ENCODE results near the gene PMIS2. TPM values are rescaled to one million over a fixed set of nuclear protein-coding genes. Genes with fewer than 3 reads are reported as not detected.

Gene PMIS2
- total RNA-seq, 4 donors from 2014 or later: not detected

DNA sequence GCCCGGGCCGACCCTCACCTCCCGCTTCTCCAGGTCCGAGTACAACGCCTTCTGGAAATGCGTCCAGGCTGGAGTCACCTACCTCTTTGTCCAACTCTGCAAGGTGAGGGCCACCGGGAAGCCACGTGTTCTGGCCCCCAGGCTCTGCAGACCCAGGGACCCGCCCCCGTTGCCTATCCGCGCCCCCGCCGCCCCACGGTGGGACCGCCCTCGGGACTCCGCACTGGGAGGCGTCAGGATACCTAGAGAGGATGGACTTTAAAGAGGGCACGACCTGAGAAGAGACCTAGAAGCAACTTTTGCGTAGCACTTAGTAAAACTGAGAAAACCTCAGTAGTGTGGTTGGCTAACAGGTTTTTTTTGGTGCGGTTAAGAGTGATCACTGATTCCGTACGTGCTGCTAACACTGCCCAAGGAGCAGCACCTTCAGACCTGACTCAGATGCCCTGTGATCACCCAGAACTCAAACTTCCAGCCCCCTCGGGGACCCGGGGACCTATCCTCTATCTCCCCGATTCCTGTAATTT lies 40.1 kb upstream of the PMIS2 start:
- H3K9me3 ChIP-seq: no peaks in the 10 kb centered on the region
- no peaks in the 10 kb centered on the region for H3K27me3 ChIP-seq
- H3K36me3 ChIP-seq: peaks cover 0 to 11% of the 10 kb centered on the region in 2 donors
- peak overlapping the region; percentile 71 to 90 (median 80) for H3K4me3 ChIP-seq
- H3K27ac ChIP-seq: peak overlapping the region; percentile 80 to 89 (median 87)
- in situ Hi-C loops (cut with MboI; ENCODE audit: low sequenced_read_pairs in 4 of 4): loop anchor here in 2 of 4 donors (10.0 to 25.0 kb wide), 2 partner anchors 166 to 169 kb away; partner anchors contain the start of genes KMT2B (in 2 of the 2) and ZBTB32 (in 1 of the 2)
- no peak for DNase-seq
- intact Hi-C loops (cut with DNase I; ENCODE audit: low total_unique reads): loop anchor here (1.0 to 2.0 kb wide), 6 partner anchors 66 to 385 kb away; partner anchors contain the start of genes HAUS5 and USF2
- H3K4me1 ChIP-seq: peaks cover 18 to 25% of the 10 kb centered on the region in 2 donors
- ATAC-seq: peak; percentile 15
- TF ChIP-seq, protein P1, sequence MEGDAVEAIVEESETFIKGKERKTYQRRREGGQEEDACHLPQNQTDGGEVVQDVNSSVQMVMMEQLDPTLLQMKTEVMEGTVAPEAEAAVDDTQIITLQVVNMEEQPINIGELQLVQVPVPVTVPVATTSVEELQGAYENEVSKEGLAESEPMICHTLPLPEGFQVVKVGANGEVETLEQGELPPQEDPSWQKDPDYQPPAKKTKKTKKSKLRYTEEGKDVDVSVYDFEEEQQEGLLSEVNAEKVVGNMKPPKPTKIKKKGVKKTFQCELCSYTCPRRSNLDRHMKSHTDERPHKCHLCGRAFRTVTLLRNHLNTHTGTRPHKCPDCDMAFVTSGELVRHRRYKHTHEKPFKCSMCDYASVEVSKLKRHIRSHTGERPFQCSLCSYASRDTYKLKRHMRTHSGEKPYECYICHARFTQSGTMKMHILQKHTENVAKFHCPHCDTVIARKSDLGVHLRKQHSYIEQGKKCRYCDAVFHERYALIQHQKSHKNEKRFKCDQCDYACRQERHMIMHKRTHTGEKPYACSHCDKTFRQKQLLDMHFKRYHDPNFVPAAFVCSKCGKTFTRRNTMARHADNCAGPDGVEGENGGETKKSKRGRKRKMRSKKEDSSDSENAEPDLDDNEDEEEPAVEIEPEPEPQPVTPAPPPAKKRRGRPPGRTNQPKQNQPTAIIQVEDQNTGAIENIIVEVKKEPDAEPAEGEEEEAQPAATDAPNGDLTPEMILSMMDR (IDR thresholded peaks at IDR 0.05 in 4 of 5, conservative IDR thresholded peaks at IDR 0.05 in 1 of 5): no peak
- no peak for TF ChIP-seq POLR2A (IDR thresholded peaks at IDR 0.05)

DNA sequence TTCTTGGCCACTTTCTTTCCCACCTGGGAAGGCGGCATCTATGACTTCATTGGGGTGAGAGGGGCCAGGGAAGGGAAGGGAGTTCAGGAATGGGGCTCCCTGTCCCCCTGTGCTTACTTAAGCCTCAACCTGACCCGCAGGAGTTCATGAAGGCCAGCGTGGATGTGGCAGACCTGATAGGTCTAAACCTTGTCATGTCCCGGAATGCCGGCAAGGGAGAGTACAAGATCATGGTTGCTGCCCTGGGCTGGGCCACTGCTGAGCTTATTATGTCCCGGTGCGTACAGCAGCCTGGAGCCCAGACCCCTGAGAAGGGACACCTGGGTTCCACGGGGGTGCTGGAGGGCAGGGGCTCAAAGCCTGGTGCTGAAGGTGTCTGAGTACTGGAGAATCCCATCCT lies 39.4 kb upstream of the PMIS2 start:
- DNase-seq (no peak), ATAC-seq (no peak)
- no peaks in the 10 kb centered on the region for H3K27me3 ChIP-seq
- TF ChIP-seq, protein P1 (IDR thresholded peaks at IDR 0.05 in 4 of 5, conservative IDR thresholded peaks at IDR 0.05 in 1 of 5): no peak
- in situ Hi-C loops (cut with MboI; ENCODE audit: low sequenced_read_pairs in 4 of 4): loop anchor here in 2 of 4 donors (10.0 to 25.0 kb wide), 2 partner anchors 166 to 168 kb away; partner anchors contain the start of genes KMT2B (in 2 of the 2) and ZBTB32 (in 1 of the 2)
- peak overlapping the region in 1 of 4 donors; percentile 88 for H3K27ac ChIP-seq
- H3K4me1 ChIP-seq: peaks cover 18 to 25% of the 10 kb centered on the region in 2 donors
- peak overlapping the region; percentile 71 to 90 (median 80) for H3K4me3 ChIP-seq
- no peaks in the 10 kb centered on the region for H3K9me3 ChIP-seq
- intact Hi-C loops (cut with DNase I; ENCODE audit: low total_unique reads): no loop called here
- H3K36me3 ChIP-seq: peaks cover 0 to 11% of the 10 kb centered on the region in 2 donors

DNA sequence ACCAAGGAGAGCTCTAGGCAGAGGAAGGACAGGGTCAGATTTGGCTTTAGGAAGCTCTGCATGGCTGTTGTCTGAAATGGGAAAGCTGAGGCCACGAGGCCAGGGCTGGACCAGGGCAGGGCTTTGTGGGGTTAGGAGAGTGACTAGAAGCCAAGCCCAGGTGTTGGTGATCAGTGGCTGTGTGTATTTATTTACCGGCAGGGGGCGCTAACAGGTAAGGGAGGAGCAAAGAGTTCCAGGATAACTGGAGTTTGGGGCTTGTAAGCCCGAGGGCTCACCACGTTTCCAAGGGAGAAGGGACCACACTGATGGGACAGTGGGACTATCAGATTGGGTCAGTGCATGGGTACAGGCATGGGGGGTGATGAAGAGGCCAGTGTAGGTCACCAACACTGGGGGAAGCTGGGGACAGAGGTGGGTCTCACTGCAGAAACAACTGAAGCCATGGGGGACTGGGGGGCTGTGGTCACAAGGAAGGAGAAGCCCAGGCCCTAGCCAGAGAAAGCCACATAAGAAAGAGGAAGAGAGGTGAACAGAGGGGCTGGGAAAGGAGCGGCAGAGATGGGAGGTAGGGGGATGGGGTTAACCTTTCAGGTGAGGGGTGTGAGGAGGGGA lies 36.7 kb upstream of the PMIS2 start:
- Histone ChIP-seq H3K27me3 (no peaks in the 10 kb centered on the region), H3K9me3 (no peaks in the 10 kb centered on the region), H3K4me1 (peaks cover 16 to 24% of the 10 kb centered on the region in 2 donors), H3K27ac (no peak overlapping the region), H3K36me3 (peaks cover 0 to 11% of the 10 kb centered on the region in 2 donors), H3K4me3 (no peak overlapping the region)
- intact Hi-C loops (cut with DNase I; ENCODE audit: low total_unique reads) (loop anchor here (1.0 kb wide), 1 partner anchor 167 kb away; no protein-coding TSS in a partner anchor), in situ Hi-C loops (cut with MboI; ENCODE audit: low sequenced_read_pairs in 4 of 4) (loop anchor here in 2 of 4 donors (10.0 to 25.0 kb wide), 2 partner anchors 163 to 166 kb away; partner anchors contain the start of genes KMT2B (in 2 of the 2) and ZBTB32 (in 1 of the 2))
- ATAC-seq (peak; percentile 26 to 37), DNase-seq (peak in 1 of 2 donors; percentile 47)
- TF ChIP-seq POLR2A (IDR thresholded peaks at IDR 0.05): no peak
- TF ChIP-seq, protein P1 (IDR thresholded peaks at IDR 0.05 in 4 of 5, conservative IDR thresholded peaks at IDR 0.05 in 1 of 5): peak; percentile 23 to 81 (median 74)

DNA sequence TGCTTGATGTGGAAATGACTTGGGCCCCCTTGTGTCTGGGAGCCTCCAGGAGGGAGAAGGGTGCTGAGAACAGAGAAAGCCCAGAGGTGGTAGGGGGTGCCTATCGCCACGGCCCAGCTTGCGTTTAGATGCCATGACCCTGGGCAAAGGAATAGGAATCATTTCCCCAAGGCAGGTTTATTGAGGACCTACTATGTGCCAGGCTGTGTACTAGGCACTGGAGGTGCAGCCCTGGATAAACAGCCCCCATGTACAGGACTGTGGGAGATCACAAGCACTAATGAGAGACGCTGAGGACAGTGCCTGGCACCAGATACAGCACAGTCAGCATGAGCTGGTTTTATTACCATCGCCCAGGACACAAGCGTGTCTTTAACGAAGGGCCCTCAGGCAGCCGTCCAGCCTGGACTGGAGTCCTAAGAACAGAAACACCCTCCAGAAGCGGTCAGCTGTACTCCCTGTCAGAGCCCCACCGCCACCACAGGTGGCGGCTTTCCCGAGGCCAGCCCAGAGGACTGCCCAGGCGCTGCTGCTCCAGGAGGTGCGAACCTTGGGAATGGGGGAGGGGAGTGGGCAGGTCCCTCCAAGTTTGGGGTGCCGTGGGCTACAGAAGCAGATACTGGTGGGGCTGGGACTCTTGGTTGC lies 36.0 kb upstream of the PMIS2 start:
- intact Hi-C loops (cut with DNase I; ENCODE audit: low total_unique reads): loop anchor here (1.0 kb wide), 1 partner anchor 166 kb away; no protein-coding TSS in a partner anchor
- no peak for DNase-seq
- Histone ChIP-seq H3K4me1 (peaks cover 11 to 16% of the 10 kb centered on the region in 2 donors), H3K9me3 (no peaks in the 10 kb centered on the region), H3K36me3 (peaks cover 0 to 11% of the 10 kb centered on the region in 2 donors), H3K4me3 (no peak overlapping the region), H3K27ac (no peak overlapping the region), H3K27me3 (no peaks in the 10 kb centered on the region)
- ATAC-seq: no peak
- in situ Hi-C loops (cut with MboI; ENCODE audit: low sequenced_read_pairs in 4 of 4): loop anchor here in 2 of 4 donors (10.0 to 25.0 kb wide), 2 partner anchors 162 to 165 kb away; partner anchors contain the start of genes KMT2B (in 2 of the 2) and ZBTB32 (in 1 of the 2)
- no peak for TF ChIP-seq POLR2A (IDR thresholded peaks at IDR 0.05)
- TF ChIP-seq, protein P1 (IDR thresholded peaks at IDR 0.05 in 4 of 5, conservative IDR thresholded peaks at IDR 0.05 in 1 of 5): no peak
